Measurements from ENCODE around the gene ATP5MC3. TPM values are rescaled to one million over a fixed set of nuclear protein-coding genes. Genes with fewer than 3 reads are reported as not detected.

ATP5MC3 gene
- total and polyA plus RNA-seq, 2 donors from 2014 or later = 189 to 990 TPM

- H3K27me3 ChIP-seq (ENCODE audit: control insufficient read depth, insufficient read depth, low read length) = no peaks in the 10 kb centered on the region
- no peak overlapping the region for H3K4me3 ChIP-seq (ENCODE audit: low read length in 3 of 3)
- H3K27ac ChIP-seq (ENCODE audit: low read depth in 2 of 2, low read length in 2 of 2) = no peak overlapping the region
- H3K36me3 ChIP-seq (ENCODE audit: control insufficient read depth in 2 of 3, insufficient read depth in 3 of 3, low read length in 3 of 3) = peaks cover 0 to 5% (median 4%) of the 10 kb centered on the region in 3 donors
- TF ChIP-seq, protein P1, sequence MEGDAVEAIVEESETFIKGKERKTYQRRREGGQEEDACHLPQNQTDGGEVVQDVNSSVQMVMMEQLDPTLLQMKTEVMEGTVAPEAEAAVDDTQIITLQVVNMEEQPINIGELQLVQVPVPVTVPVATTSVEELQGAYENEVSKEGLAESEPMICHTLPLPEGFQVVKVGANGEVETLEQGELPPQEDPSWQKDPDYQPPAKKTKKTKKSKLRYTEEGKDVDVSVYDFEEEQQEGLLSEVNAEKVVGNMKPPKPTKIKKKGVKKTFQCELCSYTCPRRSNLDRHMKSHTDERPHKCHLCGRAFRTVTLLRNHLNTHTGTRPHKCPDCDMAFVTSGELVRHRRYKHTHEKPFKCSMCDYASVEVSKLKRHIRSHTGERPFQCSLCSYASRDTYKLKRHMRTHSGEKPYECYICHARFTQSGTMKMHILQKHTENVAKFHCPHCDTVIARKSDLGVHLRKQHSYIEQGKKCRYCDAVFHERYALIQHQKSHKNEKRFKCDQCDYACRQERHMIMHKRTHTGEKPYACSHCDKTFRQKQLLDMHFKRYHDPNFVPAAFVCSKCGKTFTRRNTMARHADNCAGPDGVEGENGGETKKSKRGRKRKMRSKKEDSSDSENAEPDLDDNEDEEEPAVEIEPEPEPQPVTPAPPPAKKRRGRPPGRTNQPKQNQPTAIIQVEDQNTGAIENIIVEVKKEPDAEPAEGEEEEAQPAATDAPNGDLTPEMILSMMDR (IDR thresholded peaks at IDR 0.05; ENCODE audit: borderline replicate concordance, extremely low read depth, insufficient read depth) = no peak
- no peak overlapping the region for H3K9ac ChIP-seq (ENCODE audit: low read length in 3 of 3)
- intact Hi-C loops (cut with DNase I) = no loop called here
- no peaks in the 10 kb centered on the region for H3K9me3 ChIP-seq (ENCODE audit: control insufficient read depth in 2 of 3, insufficient read depth in 1 of 3, low read length in 3 of 3)
- no peak for DNase-seq
- no peaks in the 10 kb centered on the region for H3K4me1 ChIP-seq (ENCODE audit: control insufficient read depth in 2 of 3, insufficient read depth in 2 of 3, low read depth in 1 of 3, low read length in 3 of 3)
- FAIRE-seq = no peak
These were observed 50.3 kb downstream of the ATP5MC3 start for GRCh38 chr2:175131252-175131651.

DNA sequence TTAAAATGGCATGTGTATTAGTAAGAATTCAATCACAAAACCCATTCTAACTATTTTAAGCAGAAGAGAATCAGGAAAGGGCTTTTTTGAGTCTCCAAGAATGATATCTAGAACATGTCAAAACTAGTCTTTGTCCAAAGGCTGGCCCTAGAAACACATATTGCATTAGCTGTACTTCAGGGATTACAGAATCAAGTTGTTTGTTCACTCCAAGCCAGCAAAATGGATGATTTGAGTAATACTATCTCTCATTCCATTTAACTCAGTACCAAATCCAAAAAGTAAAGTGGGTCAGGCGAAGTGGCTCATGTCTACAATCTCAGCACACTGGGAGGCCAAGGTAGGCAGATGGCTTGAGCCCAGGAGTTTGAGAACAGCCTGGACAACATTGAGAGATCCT lies 54.8 kb downstream of the ATP5MC3 start:
- H3K9ac ChIP-seq (ENCODE audit: low read length in 3 of 3) = no peak overlapping the region
- DNase-seq (no peak), FAIRE-seq (no peak)
- no peaks in the 10 kb centered on the region for H3K4me1 ChIP-seq (ENCODE audit: control insufficient read depth in 2 of 3, insufficient read depth in 2 of 3, low read depth in 1 of 3, low read length in 3 of 3)
- H3K4me3 ChIP-seq (ENCODE audit: low read length in 3 of 3) = no peak overlapping the region
- no peaks in the 10 kb centered on the region for H3K27me3 ChIP-seq (ENCODE audit: control insufficient read depth, insufficient read depth, low read length)
- H3K27ac ChIP-seq (ENCODE audit: low read depth in 2 of 2, low read length in 2 of 2) = no peak overlapping the region
- intact Hi-C loops (cut with DNase I) = no loop called here
- H3K9me3 ChIP-seq (ENCODE audit: control insufficient read depth in 2 of 3, insufficient read depth in 1 of 3, low read length in 3 of 3) = no peaks in the 10 kb centered on the region
- peaks cover 0 to 5% (median 4%) of the 10 kb centered on the region in 3 donors for H3K36me3 ChIP-seq (ENCODE audit: control insufficient read depth in 2 of 3, insufficient read depth in 3 of 3, low read length in 3 of 3)
- TF ChIP-seq, protein P1 (IDR thresholded peaks at IDR 0.05; ENCODE audit: borderline replicate concordance, extremely low read depth, insufficient read depth) = no peak

Small RNA genes lying within 50 kb of the gene (microRNA-seq; reads per million reads assigned to microRNA genes)
- gene MIR933 = not detected

Other genes with a start within 250 kb of the ATP5MC3 start
- gene CHN1, start 176.3 kb downstream of the ATP5MC3 start, total RNA-seq = 14.1 TPM
- gene CHN1, start 176.3 kb downstream of the ATP5MC3 start, polyA plus RNA-seq (ENCODE audit: insufficient read depth, low read depth, low replicate concordance) = 6.5 TPM
- 55.6 TPM for gene ATF2, start 13.5 kb downstream of the ATP5MC3 start, total RNA-seq
- gene ATF2, start 13.5 kb downstream of the ATP5MC3 start, polyA plus RNA-seq (ENCODE audit: insufficient read depth, low read depth, low replicate concordance) = 14.1 TPM

Measured in kidney (tissue), 14 donors.